Measurements from ENCODE around the gene CHN2.
A peak's percentile ranks its signal among the peaks of the same experiment; 100 is the strongest.
"Not testable (repeated sequence)": the region's sequence is repeated elsewhere in the genome, so short reads cannot be mapped to it uniquely, and the experiment has no call there.

The CHN2 gene

GRCh38 chr7:29256693-29257002, 62.1 kb downstream of the CHN2 start:
- DNase-seq (ENCODE audit: low spot score), result no peak

GRCh38 chr7:29258951-29259350, 64.4 kb downstream of the CHN2 start:
- DNase-seq (ENCODE audit: low spot score), result no peak

GRCh38 chr7:29262191-29262917, 67.8 kb downstream of the CHN2 start:
- no peak for DNase-seq (ENCODE audit: low spot score)

GRCh38 chr7:29263601-29264207, 69.1 kb downstream of the CHN2 start:
- not testable (repeated sequence) for DNase-seq (ENCODE audit: low spot score)

- DNase-seq (ENCODE audit: low spot score), result peak; percentile 67
Observed at GRCh38 chr7:29265208-29265923, 70.8 kb downstream of the CHN2 start.

GRCh38 chr7:29269935-29270334, 75.4 kb downstream of the CHN2 start:
- no peak for DNase-seq (ENCODE audit: low spot score)

- DNase-seq (ENCODE audit: low spot score), result peak; percentile 47
Observed at GRCh38 chr7:29270594-29271318, 76.2 kb downstream of the CHN2 start.

GRCh38 chr7:29271319-29271658, 76.7 kb downstream of the CHN2 start:
- DNase-seq (ENCODE audit: low spot score), result no peak

GRCh38 chr7:29272057-29272456, 77.5 kb downstream of the CHN2 start:
- DNase-seq (ENCODE audit: low spot score), result no peak

- DNase-seq (ENCODE audit: low spot score), result no peak
Observed at GRCh38 chr7:29274146-29275017, 79.8 kb downstream of the CHN2 start.

- no peak for DNase-seq (ENCODE audit: low spot score)
Observed at GRCh38 chr7:29275018-29275318, 80.4 kb downstream of the CHN2 start.

- DNase-seq (ENCODE audit: low spot score), result no peak
Observed at GRCh38 chr7:29275493-29275892, 80.9 kb downstream of the CHN2 start.

GRCh38 chr7:29276199-29276598, 81.6 kb downstream of the CHN2 start:
- no peak for DNase-seq (ENCODE audit: low spot score)

GRCh38 chr7:29276806-29277205, 82.2 kb downstream of the CHN2 start:
- DNase-seq (ENCODE audit: low spot score), result no peak

GRCh38 chr7:29277436-29278215, 83.1 kb downstream of the CHN2 start:
- DNase-seq (ENCODE audit: low spot score), result no peak

- DNase-seq (ENCODE audit: low spot score), result no peak
Observed at GRCh38 chr7:29278337-29279069, 83.9 kb downstream of the CHN2 start.

- DNase-seq (ENCODE audit: low spot score), result peak; percentile 13
Observed at GRCh38 chr7:29281782-29282541, 87.4 kb downstream of the CHN2 start.

GRCh38 chr7:29282819-29283414, 88.3 kb downstream of the CHN2 start:
- DNase-seq (ENCODE audit: low spot score), result no peak

GRCh38 chr7:29284696-29285443, 90.3 kb downstream of the CHN2 start:
- DNase-seq (ENCODE audit: low spot score), result no peak
